Hepatocyte (in vitro differentiated cells): Measurements from ENCODE around the gene CALML5. TPM values are rescaled to one million over a fixed set of nuclear protein-coding genes. Genes with fewer than 3 reads are reported as not detected.

Source experiments
- DNase-seq: peaks from one replicate; pipeline ENCODE4 v3.0.0-alpha.2; 2016; ENCODE audit warnings: low spot score
- H2AFZ ChIP-seq: fragments of 200-600 bp; sonication (generic); 2 replicates; pipeline ENCODE4 v1.6.0; 2016; ENCODE audit warnings: antibody characterized with exemption, mild to moderate bottlenecking
- H3K27ac ChIP-seq: fragments of 200-600 bp; sonication (generic); 2 replicates; pipeline ENCODE4 v1.5.1; 2016; ENCODE audit warnings: mild to moderate bottlenecking
- H3K27me3 ChIP-seq: fragments of 200-600 bp; sonication (generic); 2 replicates; pipeline ENCODE4 v1.6.1; 2016
- H3K36me3 ChIP-seq: fragments of 200-600 bp; sonication (generic); replicated peaks from 2 replicates; pipeline ENCODE4 v1.5.1; 2016; ENCODE audit warnings: low read depth; ENCODE audit not compliant: insufficient read depth
- H3K4me1 ChIP-seq: fragments of 200-600 bp; sonication (generic); 2 replicates; pipeline ENCODE4 v1.5.1; 2016; ENCODE audit warnings: mild to moderate bottlenecking, moderate library complexity; ENCODE audit not compliant: insufficient read depth
- H3K4me2 ChIP-seq: fragments of 200-600 bp; sonication (generic); 2 replicates; pipeline ENCODE4 v1.6.0; 2016
- H3K4me3 ChIP-seq: fragments of 200-600 bp; sonication (generic); 2 replicates; pipeline ENCODE4 v1.5.1; 2016; ENCODE audit warnings: mild to moderate bottlenecking
- H3K79me2 ChIP-seq: fragments of 200-600 bp; sonication (generic); 2 replicates; pipeline ENCODE4 v1.6.0; 2017; ENCODE audit warnings: mild to moderate bottlenecking
- H3K9me2 ChIP-seq: fragments of 200-600 bp; sonication (generic); replicated peaks from 2 replicates; pipeline ENCODE4 v1.6.0; 2017; ENCODE audit warnings: mild to moderate bottlenecking; ENCODE audit not compliant: insufficient read depth
- H3K9me3 ChIP-seq: fragments of 200-600 bp; sonication (generic); 2 replicates; pipeline ENCODE4 v1.5.1; 2016; ENCODE audit warnings: low read depth, mild to moderate bottlenecking
- H4K20me1 ChIP-seq: fragments of 200-600 bp; sonication (generic); 2 replicates; pipeline ENCODE4 v1.6.0; 2016; ENCODE audit warnings: mild to moderate bottlenecking; ENCODE audit not compliant: insufficient read depth, poor library complexity, severe bottlenecking
- CTCF ChIP-seq: fragments of 200-600 bp; sonication (generic); IDR thresholded peaks from 2 replicates; pipeline ENCODE4 v1.5.1; 2016; ENCODE audit warnings: antibody characterized with exemption, mild to moderate bottlenecking; ENCODE audit not compliant: poor library complexity
- EZH2 ChIP-seq: fragments of 200-600 bp; sonication (generic); IDR thresholded peaks from 2 replicates; pipeline ENCODE4 v1.6.1; 2016; ENCODE audit warnings: antibody characterized with exemption, mild to moderate bottlenecking, borderline replicate concordance
- EZH2phosphoT487 ChIP-seq: fragments of 200-600 bp; sonication (generic); IDR thresholded peaks from one replicate; pipeline ENCODE4 v1.6.1; 2018; ENCODE audit warnings: antibody characterized with exemption, mild to moderate bottlenecking, low read depth, moderate library complexity; ENCODE audit not compliant: unreplicated experiment, severe bottlenecking
- WGBS: methylation state at CpG from one replicate; pipeline ENCODE4 v1.1.6; 2016; ENCODE audit warnings: low lambda C conversion rate; ENCODE audit errors: missing lambda C conversion rate; 5-methylcytosine and 5-hydroxymethylcytosine counted together
- polyA plus RNA-seq: library from polyadenylated mRNA; unstranded; fragments of >200 nt; fragmentation: Nextera tagmentation; extraction: Ambion mirVana; gene quantifications from 2 replicates; pipeline ENCODE4 v1.2.1, GENCODE V29; 2016
- total RNA-seq: library from RNA; depleted of rRNA; stranded (reverse); fragments of >200 nt; gene quantifications from 2 replicates; pipeline ENCODE4 v1.2.3, GENCODE V29; 2014

CALML5 gene
- total and polyA plus RNA-seq, 2 experiments from 2014 or later, result not detected

DNA sequence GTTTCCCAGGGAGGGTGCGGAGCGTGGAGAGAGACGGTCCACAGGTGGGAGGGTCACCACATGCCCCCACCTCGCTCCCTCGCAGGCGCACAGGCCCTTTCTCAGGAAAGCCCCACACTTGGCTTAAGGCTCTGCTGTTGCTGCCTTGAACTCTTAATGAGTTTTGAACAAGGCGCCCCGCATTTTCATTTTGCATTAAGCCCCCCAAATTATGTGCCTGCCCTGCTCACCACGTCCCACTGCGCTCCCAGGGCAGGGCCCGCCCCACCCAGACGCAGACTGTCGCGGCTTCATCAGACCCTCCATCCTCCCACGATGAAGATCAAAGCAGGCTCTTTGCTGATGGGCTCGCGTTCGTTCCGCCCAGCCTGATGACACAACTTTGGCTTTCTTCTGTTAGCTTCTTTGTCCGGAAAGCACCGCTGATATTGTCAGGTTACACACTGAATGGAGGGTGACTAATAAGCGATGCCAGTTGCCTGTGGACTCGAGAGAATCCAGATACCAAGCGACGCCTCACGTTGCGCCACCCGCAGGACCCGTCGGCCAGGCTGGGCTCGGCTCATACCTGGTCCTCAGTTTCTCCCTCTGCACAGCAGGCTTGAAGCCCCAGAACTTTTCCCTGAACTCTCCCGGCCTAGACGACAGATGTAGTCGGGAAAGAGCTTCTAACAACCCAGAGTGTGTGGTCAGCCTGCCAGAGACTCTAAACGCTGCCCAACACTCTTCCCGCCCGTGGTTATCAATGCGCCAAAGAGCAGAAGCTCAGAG, 34.9 kb upstream of the CALML5 start:
- Histone ChIP-seq H3K4me3 (no peak overlapping the region), H3K27ac (peak overlapping the region; percentile 8), H3K79me2 (no peaks in the 10 kb centered on the region), H3K4me1 (peaks cover 16% of the 10 kb centered on the region), H3K4me2 (no peak overlapping the region), H3K9me3 (no peaks in the 10 kb centered on the region), H3K36me3 (no peaks in the 10 kb centered on the region), H2AFZ (no peak overlapping the region), H3K9me2 (no peaks in the 10 kb centered on the region), H4K20me1 (no peaks in the 10 kb centered on the region), H3K27me3 (no peaks in the 10 kb centered on the region)
- TF ChIP-seq EZH2, result no peak
- TF ChIP-seq CTCF, result no peak
- TF ChIP-seq EZH2phosphoT487, result no peak
- WGBS, result 88% methylated on average over 36 of the region's 38 CpGs
- no peak for DNase-seq

DNA sequence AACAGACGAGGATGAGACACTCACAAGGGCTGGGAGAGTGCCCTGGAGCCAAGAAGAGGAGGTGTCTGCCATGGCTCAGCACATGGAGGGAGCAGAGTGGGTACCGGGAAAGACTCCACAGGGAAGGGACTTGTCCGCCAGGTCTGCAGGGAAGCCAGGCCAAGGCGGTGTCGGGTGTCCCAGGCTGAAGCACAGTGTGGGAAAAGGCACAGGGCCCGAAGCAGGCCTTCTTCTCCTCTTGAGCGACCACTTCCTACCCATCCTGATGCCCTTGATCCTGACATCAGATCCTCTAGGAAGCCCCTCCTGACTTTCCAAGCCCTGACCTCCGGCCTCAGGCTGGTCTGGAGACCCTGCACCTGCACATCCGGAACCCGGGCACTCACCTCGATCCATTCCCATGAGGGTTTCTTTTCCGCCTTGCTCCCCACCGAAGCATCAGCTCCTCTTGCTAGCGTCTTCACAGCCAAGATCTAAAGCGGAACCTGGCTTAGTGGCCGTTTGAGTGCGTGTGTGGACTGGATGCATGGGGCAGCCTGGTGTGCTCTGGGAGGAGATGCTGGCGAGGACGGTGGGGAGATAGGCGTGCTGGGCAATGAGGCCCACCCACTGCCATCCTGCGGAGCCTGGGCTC, 33.8 kb upstream of the CALML5 start:
- peaks cover 9% of the 10 kb centered on the region for H3K4me1 ChIP-seq
- no peak overlapping the region for H3K4me3 ChIP-seq
- no peak overlapping the region for H3K27ac ChIP-seq
- no peaks in the 10 kb centered on the region for H3K9me2 ChIP-seq
- H3K4me2 ChIP-seq, result no peak overlapping the region
- no peaks in the 10 kb centered on the region for H3K79me2 ChIP-seq
- no peak overlapping the region for H2AFZ ChIP-seq
- H4K20me1 ChIP-seq, result no peaks in the 10 kb centered on the region
- no peak for DNase-seq
- TF ChIP-seq EZH2phosphoT487, result no peak
- no peak for TF ChIP-seq EZH2
- TF ChIP-seq CTCF, result no peak
- no peaks in the 10 kb centered on the region for H3K27me3 ChIP-seq
- no peaks in the 10 kb centered on the region for H3K9me3 ChIP-seq
- no peaks in the 10 kb centered on the region for H3K36me3 ChIP-seq
- WGBS, result 94% methylated on average over 21 of the region's 21 CpGs

DNA sequence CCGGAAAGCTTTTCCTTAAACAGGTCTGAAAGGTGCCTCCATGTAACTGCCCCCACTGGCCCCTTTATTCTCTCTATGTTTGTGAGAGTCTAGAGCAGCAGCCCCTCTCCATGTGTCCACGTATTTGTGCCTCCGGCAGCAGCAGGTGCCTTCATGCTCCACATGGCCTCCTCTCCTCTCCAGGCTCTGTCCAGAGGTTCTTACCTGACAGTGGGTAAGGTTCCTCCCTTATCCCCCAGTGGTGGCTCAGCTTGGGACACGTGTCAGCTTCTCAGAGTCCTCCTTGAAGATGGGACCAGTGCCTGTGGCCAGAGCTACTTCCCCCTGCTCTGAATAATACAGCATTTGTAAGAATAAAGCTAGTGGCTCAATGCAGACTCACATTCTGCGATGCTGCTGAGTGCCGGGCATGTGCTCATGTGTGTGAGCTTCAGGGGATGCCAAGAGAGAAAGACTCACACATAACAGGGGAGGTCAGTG, 33.3 kb upstream of the CALML5 start:
- no peaks in the 10 kb centered on the region for H3K9me2 ChIP-seq
- no peaks in the 10 kb centered on the region for H3K79me2 ChIP-seq
- TF ChIP-seq EZH2phosphoT487, result no peak
- TF ChIP-seq EZH2, result no peak
- TF ChIP-seq CTCF, result no peak
- no peaks in the 10 kb centered on the region for H3K27me3 ChIP-seq
- H3K27ac ChIP-seq, result no peak overlapping the region
- no peaks in the 10 kb centered on the region for H3K9me3 ChIP-seq
- H3K4me2 ChIP-seq, result no peak overlapping the region
- WGBS, result 97% methylated on average over 6 of the region's 6 CpGs
- H3K36me3 ChIP-seq, result no peaks in the 10 kb centered on the region
- peaks cover 9% of the 10 kb centered on the region for H3K4me1 ChIP-seq
- no peaks in the 10 kb centered on the region for H4K20me1 ChIP-seq
- no peak overlapping the region for H2AFZ ChIP-seq
- H3K4me3 ChIP-seq, result no peak overlapping the region
- no peak for DNase-seq
